Erythroblast (primary cell): ENCODE results near the gene DNPEP.

Experiments
- GATA1 ChIP-seq: IDR thresholded peaks from 2 replicates; pipeline ENCODE4 v1.6.1; 2011; ENCODE audit warnings: low read depth, mild to moderate bottlenecking, control low read depth, low read length, moderate library complexity
- POLR2A ChIP-seq: IDR thresholded peaks from 2 replicates; pipeline ENCODE4 v1.6.1; 2011; ENCODE audit warnings: mild to moderate bottlenecking, low read length

DNA sequence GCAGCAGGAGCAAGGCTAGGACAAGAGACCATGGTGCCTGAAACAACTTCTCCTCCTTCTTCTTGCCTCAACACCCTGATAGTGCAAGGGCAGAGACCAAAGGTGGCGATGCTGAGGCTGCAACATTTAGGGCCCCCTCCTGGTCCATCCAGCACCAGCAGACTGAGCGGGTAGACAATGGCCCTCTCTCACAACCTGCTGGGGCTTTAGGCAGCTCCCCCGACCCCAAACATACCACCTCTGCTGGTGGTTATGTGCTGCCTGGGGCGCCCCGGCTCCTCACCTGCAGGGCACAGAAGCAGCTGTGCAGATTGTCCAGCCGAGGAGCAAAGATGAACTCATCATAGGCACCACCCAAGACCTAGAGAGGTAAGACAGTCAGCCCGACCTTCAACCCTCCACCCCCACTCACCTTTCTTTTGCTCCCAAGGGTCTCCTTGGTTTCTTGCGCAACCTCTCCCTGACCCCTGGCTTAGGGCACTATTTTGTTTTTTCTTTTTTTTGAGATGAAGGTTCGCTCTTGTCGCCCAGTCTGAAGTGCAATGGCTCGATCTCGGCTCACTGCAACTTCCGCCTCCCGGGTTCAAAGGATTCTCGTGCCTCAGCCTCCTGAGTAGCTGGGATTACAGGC is 3.5 kb downstream of the DNPEP start:
- TF ChIP-seq POLR2A (no peak), GATA1 (no peak)
